Transverse colon (tissue), 3 donors: ENCODE data around the gene ZNF91.

Experiments used
- EP300 ChIP-seq: sonication (generic); formaldehyde crosslinking; IDR thresholded peaks from one replicate; pipeline ENCODE4 v1.6.1; 2017; ENCODE audit warnings: antibody characterized with exemption, low read depth
- POLR2A ChIP-seq: fragments of 450-650 bp; IDR thresholded peaks from one replicate; pipeline ENCODE4 v1.6.1; 2016; ENCODE audit warnings: antibody characterized with exemption, mild to moderate bottlenecking, moderate library complexity
- TF ChIP-seq, protein P1 (sequence below), 5 experiments: fragments of 200-600 bp in 3 of 5; fragments of 450-650 bp in 2 of 5; sonication (generic) in 3 of 5; IDR thresholded peaks; 1 replicate in 2 of 5; 2 replicates in 3 of 5; pipeline ENCODE4 v1.5.1; 2016 to 2017; ENCODE audit warnings: antibody characterized with exemption in 5 of 5, inconsistent platforms in 3 of 5, mild to moderate bottlenecking in 2 of 5, moderate library complexity in 1 of 5

DNA sequence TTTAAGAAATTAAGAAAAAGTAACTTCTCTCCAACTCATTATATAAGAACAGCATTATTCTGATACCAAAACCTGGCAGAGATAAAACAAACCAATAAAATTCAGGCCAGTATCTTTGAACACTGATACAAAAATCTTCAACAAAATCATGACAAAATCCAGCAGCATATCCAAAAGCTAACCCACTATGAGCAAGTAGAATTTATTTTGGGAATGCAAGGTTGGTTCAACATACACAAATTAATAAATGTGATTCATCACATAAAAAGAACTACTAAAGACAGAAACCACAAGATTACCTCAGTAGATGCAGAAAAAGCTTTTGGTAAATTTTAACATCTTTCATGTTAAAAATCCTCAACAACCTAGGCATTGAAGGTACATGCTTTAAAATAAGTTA lies 12.3 kb downstream of the ZNF91 start:
- TF ChIP-seq, protein P1, sequence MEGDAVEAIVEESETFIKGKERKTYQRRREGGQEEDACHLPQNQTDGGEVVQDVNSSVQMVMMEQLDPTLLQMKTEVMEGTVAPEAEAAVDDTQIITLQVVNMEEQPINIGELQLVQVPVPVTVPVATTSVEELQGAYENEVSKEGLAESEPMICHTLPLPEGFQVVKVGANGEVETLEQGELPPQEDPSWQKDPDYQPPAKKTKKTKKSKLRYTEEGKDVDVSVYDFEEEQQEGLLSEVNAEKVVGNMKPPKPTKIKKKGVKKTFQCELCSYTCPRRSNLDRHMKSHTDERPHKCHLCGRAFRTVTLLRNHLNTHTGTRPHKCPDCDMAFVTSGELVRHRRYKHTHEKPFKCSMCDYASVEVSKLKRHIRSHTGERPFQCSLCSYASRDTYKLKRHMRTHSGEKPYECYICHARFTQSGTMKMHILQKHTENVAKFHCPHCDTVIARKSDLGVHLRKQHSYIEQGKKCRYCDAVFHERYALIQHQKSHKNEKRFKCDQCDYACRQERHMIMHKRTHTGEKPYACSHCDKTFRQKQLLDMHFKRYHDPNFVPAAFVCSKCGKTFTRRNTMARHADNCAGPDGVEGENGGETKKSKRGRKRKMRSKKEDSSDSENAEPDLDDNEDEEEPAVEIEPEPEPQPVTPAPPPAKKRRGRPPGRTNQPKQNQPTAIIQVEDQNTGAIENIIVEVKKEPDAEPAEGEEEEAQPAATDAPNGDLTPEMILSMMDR (IDR thresholded peaks at IDR 0.05): no peak
- no peak for TF ChIP-seq EP300
- no peak for TF ChIP-seq POLR2A
